ENCODE measurements around the gene SERINC5.
"Not testable (repeated sequence)": the region's sequence is repeated elsewhere in the genome, so short reads cannot be mapped to it uniquely, and the experiment has no call there.

Gene SERINC5

DNA sequence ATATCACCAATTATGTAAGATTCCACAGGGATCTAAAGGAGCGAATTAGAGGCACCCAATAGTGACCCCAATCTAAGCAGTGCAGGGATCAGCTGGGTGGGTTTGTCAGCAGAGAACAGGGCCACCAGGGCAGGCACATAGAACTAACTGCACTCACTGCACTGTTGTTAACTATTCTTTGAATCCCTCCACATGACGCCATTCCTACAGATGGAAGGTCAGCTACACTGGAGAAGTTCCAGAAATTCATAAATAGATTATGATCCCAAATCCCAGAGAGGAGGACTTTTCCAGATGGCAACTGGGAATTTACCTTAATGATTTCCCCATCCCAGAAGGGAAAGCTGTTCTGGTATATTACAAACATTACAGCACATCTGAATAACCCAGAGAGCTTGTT lies 136.5 kb downstream of the SERINC5 start:
- DNase-seq (ENCODE audit: insufficient read length, low spot score) (no peak), FAIRE-seq (no peak)
- TF ChIP-seq, protein P1, sequence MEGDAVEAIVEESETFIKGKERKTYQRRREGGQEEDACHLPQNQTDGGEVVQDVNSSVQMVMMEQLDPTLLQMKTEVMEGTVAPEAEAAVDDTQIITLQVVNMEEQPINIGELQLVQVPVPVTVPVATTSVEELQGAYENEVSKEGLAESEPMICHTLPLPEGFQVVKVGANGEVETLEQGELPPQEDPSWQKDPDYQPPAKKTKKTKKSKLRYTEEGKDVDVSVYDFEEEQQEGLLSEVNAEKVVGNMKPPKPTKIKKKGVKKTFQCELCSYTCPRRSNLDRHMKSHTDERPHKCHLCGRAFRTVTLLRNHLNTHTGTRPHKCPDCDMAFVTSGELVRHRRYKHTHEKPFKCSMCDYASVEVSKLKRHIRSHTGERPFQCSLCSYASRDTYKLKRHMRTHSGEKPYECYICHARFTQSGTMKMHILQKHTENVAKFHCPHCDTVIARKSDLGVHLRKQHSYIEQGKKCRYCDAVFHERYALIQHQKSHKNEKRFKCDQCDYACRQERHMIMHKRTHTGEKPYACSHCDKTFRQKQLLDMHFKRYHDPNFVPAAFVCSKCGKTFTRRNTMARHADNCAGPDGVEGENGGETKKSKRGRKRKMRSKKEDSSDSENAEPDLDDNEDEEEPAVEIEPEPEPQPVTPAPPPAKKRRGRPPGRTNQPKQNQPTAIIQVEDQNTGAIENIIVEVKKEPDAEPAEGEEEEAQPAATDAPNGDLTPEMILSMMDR (IDR thresholded peaks at IDR 0.05; ENCODE audit: insufficient read depth, missing control alignments), result no peak

DNA sequence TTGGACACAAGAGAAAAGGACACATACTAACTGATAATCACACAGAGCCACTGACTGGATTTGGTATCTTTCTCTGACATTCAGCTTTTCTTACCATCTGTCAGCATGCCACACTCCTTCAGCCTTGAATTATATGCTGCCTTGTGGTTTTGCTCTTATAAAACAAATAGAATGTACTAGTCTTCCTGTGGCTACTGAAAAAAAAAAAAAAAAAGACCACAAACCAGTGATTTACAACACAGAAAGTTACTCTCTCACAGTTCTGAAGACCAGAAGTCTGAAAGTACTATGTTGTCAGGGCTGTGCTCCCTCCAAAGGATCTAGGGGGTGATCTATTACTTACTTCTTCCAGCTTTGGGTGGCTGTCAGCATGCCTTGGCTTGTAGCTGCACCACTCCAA lies 138.4 kb downstream of the SERINC5 start:
- FAIRE-seq, result no peak
- DNase-seq (ENCODE audit: insufficient read length, low spot score), result no peak
- TF ChIP-seq, protein P1 (IDR thresholded peaks at IDR 0.05; ENCODE audit: insufficient read depth, missing control alignments), result no peak

DNA sequence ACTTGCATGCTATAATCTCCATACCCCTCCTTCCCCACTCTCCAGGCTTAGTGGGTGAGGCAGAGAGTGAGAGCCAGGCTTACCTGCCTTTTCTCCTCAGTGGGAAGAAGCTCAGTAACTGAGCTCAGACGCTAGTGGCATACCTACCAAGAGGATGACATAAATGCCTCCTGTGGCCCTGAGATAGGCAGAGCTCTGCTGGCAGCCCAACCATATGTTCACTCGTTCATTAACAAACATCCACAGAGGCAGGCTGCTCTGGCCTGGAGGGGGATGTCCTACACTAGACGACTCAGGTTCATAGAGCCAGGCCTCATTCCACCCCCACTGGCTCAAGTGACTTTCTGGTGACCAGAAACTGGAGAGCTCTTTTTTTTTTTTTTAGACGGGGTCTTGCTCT lies 139.4 kb downstream of the SERINC5 start:
- TF ChIP-seq, protein P1 (IDR thresholded peaks at IDR 0.05; ENCODE audit: insufficient read depth, missing control alignments), result no peak
- FAIRE-seq (no peak), DNase-seq (ENCODE audit: insufficient read length, low spot score) (no peak)

DNA sequence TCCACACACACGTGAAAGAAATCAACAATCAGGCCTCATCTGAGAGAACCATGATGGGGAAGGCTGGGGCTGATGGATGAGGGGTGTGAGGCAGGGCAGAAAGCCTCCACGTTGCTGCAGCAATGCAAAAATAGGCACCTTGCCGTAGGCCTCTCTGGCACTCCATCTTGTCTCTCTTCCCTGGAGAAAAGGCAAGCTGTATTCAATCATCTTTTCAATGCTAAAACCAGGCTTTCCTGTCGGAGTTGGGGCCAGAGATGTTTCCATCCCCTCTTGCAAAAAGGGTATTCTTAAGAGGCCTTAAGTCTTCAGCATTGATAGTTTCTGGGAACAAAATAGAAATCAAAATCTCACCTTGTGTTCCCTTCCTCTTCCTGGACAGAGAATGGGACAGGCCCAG lies 139.8 kb downstream of the SERINC5 start:
- TF ChIP-seq, protein P1 (IDR thresholded peaks at IDR 0.05; ENCODE audit: insufficient read depth, missing control alignments), result no peak
- FAIRE-seq (no peak), DNase-seq (ENCODE audit: insufficient read length, low spot score) (no peak)

DNA sequence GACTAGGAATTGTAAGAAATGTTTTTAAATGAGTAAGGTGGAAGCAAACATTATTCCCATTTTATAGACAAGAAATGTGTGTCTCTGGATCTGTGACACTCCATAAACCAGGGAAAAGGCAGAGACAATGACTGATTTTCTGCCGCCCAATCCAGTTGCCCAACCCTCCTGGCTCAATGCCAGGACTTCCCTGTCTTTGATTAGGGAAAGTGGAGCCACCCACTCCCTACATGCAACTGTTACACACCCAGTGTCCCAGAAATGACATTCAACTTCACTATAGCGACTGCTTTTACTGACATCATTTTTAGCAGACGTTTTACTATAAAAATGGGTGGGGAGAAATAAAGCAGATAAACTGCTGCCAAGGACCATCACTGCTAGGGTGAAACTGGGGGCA lies 141.0 kb downstream of the SERINC5 start:
- FAIRE-seq (no peak), DNase-seq (ENCODE audit: insufficient read length, low spot score) (no peak)
- TF ChIP-seq, protein P1 (IDR thresholded peaks at IDR 0.05; ENCODE audit: insufficient read depth, missing control alignments), result no peak

DNA sequence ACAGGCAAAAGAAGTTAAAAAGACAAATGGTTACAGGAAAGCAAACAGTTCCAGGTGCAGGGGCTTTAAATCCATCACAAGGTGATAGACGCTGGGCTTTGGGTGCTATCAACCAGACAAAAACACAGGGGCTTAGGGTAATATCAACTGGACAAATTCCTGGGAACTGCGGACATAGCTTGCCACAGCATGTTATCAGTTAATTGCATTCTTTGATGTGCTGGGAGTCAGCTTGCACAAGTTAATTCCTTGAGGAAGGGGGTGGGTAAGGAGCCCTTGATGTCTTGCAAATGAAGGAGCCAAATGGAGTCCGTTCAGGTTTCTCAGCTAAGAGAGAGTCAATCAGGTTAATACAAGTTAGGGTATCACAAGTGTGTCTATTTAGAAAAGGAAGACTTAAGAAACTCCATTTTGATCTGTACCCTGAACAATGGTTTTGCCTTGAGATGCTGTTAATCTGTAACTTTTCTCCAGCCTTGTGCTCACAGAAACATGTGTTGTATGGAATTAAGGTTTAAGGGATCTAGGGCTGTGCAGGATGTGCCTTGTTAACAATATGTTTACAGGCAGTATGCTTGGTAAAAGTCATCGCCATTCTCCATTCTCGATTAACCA lies 144.4 kb downstream of the SERINC5 start:
- FAIRE-seq; DNase-seq (ENCODE audit: insufficient read length, low spot score): not testable (repeated sequence)

DNA sequence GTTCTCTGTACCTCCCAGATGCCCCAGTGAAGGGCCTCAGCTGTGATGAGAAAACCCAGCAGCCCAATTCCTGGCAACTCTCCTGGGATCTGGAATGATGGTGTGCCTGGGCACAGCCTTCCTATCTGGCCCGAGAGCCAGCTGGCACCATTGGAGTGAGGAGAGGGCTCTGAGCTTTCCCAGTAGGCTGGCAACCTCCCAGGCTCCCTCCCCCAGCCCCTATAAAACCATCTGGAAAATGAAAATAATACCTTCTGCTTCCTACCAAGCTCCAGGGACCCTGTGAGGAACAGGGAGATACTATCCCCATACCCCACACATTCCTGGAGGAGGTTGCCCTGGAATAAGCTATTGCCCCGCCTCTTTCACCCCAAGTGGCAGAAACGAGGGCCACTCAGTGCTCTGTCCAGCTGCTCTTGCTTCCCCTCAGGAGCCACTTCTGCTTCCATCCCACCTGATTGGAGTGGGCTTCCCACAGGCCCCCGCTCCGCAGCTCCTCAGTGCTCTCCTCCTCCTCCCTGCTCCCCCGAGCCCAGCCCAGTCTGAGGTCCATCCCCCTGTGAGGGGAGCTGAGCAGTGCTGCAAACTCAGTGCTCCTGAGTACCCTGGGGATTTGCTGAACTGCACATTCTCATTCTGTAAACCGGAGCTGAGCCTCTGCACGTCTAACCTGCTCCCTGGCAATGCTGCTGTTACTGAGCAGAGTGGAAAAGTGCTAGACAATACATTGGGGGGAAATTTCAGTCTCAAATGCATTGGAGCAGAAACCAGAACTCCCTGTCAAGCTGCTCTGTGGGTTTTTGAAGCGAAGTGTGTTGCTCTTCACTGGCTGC lies 146.0 kb downstream of the SERINC5 start:
- FAIRE-seq (no peak), DNase-seq (ENCODE audit: insufficient read length, low spot score) (no peak)
- TF ChIP-seq, protein P1 (IDR thresholded peaks at IDR 0.05; ENCODE audit: insufficient read depth, missing control alignments), result no peak

All from D721Med (cell line).